Activated naive CD4-positive, alpha-beta T cell treated with Interleukin-2 at 50 U/mL for 16 hours (primary cell): ENCODE data around the gene TMEM144.
"Not testable (repeated sequence)": the region's sequence is repeated elsewhere in the genome, so short reads cannot be mapped to it uniquely, and the experiment has no call there.

ENCODE experiments used
- DNase-seq: peaks from one replicate; pipeline ENCODE4 v3.0.0-alpha.2; 2020

TMEM144 gene

GRCh38 chr4:158192439-158193158 is 17.7 kb upstream of the TMEM144 start:
- DNase-seq, result no peak

- no peak for DNase-seq
Measured at GRCh38 chr4:158193171-158193749, 17.0 kb upstream of the TMEM144 start.

- no peak for DNase-seq
Measured at GRCh38 chr4:158195297-158195696, 15.0 kb upstream of the TMEM144 start.

- DNase-seq, result no peak
Measured at GRCh38 chr4:158197194-158197776, 13.0 kb upstream of the TMEM144 start.

- DNase-seq, result no peak
Measured at GRCh38 chr4:158200214-158200613, 10.1 kb upstream of the TMEM144 start.

- DNase-seq, result no peak
Measured at GRCh38 chr4:158201322-158201721, 9.0 kb upstream of the TMEM144 start.

- DNase-seq, result no peak
Measured at GRCh38 chr4:158201876-158202275, 8.4 kb upstream of the TMEM144 start.

- DNase-seq, result no peak
Measured at GRCh38 chr4:158202481-158202880, 7.8 kb upstream of the TMEM144 start.

GRCh38 chr4:158203436-158203835 is 6.8 kb upstream of the TMEM144 start:
- DNase-seq, result no peak

- no peak for DNase-seq
Measured at GRCh38 chr4:158203929-158204328, 6.4 kb upstream of the TMEM144 start.

GRCh38 chr4:158208963-158209640 is 1.2 kb upstream of the TMEM144 start:
- DNase-seq, result no peak

- DNase-seq, result no peak
Measured at GRCh38 chr4:158211222-158211621, 936 bp downstream of the TMEM144 start.

- DNase-seq, result no peak
Measured at GRCh38 chr4:158213466-158213865, 3.2 kb downstream of the TMEM144 start.

- DNase-seq, result no peak
Measured at GRCh38 chr4:158214856-158215255, 4.6 kb downstream of the TMEM144 start.

GRCh38 chr4:158217763-158218162 is 7.5 kb downstream of the TMEM144 start:
- no peak for DNase-seq

- DNase-seq, result no peak
Measured at GRCh38 chr4:158219623-158220022, 9.3 kb downstream of the TMEM144 start.

GRCh38 chr4:158224318-158224717 is 14.0 kb downstream of the TMEM144 start:
- DNase-seq, result not testable (repeated sequence)

- DNase-seq, result not testable (repeated sequence)
Measured at GRCh38 chr4:158224999-158225398, 14.7 kb downstream of the TMEM144 start.

- DNase-seq, result not testable (repeated sequence)
Measured at GRCh38 chr4:158227880-158228279, 17.6 kb downstream of the TMEM144 start.

GRCh38 chr4:158228399-158228798 is 18.1 kb downstream of the TMEM144 start:
- not testable (repeated sequence) for DNase-seq

- DNase-seq, result no peak
Measured at GRCh38 chr4:158229768-158230167, 19.5 kb downstream of the TMEM144 start.

- no peak for DNase-seq
Measured at GRCh38 chr4:158234671-158235070, 24.4 kb downstream of the TMEM144 start.

- DNase-seq, result no peak
Measured at GRCh38 chr4:158236304-158237030, 26.2 kb downstream of the TMEM144 start.
